Measurements from ENCODE around the gene RSPH9. TPM values are rescaled to one million over a fixed set of nuclear protein-coding genes. Genes with fewer than 3 reads are reported as not detected.

Gene RSPH9, protein sequence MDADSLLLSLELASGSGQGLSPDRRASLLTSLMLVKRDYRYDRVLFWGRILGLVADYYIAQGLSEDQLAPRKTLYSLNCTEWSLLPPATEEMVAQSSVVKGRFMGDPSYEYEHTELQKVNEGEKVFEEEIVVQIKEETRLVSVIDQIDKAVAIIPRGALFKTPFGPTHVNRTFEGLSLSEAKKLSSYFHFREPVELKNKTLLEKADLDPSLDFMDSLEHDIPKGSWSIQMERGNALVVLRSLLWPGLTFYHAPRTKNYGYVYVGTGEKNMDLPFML
- 0.17 to 0.26 TPM (median 0.20 TPM) in 5 replicates for total RNA-seq (2022; extraction: Qiagen RNA extraction; ENCODE audit: low read depth)

DNA sequence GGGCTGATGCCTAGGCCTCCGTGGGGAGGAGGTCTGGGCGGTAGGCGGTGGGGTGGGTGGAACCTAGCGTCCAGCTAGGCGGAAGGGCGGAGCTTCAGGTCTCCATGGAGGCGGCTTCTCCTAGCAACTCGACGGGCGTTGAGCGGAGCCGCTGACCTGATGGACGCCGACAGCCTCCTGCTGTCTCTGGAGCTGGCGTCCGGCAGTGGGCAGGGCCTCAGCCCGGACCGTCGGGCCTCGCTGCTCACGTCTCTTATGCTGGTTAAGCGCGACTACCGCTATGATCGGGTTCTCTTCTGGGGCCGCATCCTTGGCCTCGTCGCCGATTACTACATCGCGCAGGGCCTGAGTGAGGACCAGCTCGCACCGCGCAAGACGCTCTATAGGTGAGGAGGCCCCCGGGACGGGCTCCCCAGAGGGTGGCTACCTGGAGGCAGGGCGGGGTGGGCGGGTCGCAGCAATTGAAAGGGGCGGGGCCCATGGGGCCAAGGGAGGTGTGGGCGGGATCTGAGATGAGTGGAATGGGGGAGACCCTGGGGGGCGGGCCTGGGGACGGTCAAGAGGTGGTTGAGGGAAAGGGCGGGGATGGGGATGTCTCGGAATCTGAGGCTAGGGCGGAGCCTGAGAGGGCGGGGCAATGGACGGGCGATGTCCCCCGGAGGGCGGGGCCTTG is at the start of gene RSPH9:
RSPH9 (plus strand) TSS at position 97 of the 673 bp plus-strand sequence; CDS start at position 160, 63 bp downstream.

DNA sequence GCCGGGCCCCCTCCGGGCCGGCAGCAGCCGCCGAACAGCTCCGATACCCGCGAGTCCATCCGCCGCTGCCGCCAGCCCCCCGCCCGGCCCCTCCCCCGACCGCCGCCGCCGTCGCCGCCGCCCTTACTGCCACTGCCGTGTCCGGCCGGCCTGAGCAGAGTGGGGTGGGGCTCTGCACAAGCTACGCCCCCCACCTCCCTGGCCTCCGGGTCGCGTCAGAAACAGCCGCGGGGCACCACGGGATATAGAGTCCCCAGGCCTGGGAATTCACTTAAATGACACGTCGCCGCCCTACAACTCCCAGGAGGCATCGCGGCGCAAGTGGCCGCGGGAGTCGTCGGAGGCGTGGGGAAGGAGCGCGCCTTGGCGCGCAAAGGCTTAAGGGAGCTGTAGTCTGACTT is 15.7 kb upstream of the RSPH9 start, which contains the start of gene GTPBP2:
GTPBP2 (minus strand) TSS at position 161 of the 401 bp plus-strand sequence; CDS start at position 59, 102 bp downstream.

DNA sequence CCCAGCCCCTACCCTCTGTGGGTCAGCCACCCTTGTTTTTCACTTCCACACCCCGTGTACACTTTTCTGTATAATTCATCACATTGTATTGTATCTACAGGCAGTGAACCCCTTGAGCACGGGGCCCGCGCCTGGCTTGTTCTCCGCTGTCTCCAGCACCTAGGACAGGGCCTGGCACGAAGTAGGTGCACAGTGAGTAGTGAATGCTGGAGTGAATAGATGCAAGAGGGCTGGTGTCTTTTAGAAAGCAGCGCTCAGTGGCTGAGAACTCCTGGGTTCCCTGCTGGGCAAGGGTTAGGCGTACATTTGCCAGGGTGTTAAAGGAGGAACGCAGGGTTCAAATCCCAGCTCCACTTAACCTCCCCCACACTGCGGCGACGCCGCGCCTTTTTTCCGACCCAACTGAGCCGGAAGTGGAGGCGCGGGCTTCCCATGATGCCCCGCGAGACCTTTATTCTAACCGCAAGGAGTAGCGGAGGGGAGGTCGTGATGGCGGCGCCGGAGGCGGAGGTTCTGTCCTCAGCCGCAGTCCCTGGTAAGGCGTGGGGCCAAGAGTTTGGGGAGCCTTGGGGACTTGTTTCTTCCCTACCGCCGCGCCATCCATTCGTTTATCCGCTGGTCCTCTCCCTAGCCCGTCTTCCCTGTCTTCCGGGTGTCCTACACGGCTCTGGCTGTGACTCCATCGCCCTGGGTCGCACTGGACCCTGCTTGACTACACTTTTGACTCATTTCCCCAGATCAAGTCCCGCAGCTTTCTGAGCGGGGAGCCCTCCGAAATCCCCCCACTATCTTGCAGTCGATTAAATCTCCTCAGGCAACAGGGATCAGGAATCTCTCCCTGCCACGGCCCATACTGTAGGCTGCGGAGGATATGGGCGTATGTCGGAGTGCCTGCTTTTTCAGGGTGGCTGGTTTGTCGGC is 9.2 kb upstream of the RSPH9 start, which contains the start of gene MAD2L1BP:
MAD2L1BP (plus strand) TSS at position 454 of the 921 bp plus-strand sequence; CDS start at position 490, 36 bp downstream.

DNA sequence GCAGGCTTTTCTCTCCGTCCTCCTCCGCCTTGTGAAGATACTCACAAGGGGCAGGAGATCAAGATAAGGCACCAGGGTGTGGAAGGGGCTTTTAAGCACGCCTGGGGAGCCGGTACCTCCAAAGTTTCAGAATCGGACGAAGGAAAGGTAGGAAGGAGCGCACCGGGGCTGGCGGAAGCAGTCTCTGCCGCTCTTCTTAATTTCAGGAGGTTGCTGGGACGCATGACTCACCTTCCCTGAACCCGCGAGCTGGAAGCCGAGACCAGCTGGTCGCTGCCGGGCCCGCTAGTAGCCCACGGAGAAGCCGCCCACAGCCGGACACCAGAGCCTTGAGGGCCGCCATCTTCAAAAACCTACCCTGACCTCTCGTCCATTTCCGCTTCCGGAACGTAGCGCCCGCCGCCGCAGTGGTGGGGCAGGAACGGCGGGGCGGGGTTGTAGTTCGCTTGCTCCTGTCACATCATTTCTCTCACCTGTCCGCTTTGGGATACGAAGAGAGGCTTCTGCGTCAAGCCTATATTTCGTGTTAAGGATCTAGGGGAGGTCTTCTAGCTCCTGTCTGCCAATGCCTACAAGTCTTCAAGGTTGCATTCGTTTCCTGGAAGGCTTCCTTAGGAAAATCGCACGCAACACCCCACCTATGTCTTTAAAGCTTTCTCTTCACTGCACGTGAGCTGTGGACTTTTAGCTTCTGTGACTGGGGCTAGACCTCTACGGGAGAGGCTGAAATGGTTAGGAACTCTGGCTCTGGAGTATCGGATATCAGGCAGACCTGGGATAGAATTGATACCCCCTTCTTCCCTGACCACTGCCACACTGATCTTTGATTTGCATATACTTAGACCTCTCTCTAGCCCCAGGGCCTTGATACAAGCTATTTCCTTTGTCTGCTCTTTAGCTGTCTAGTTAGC is 42.9 kb downstream of the RSPH9 start, which contains the start of gene MRPS18A:
MRPS18A (minus strand) TSS at position 355 of the 911 bp plus-strand sequence; CDS start at position 343, 12 bp downstream.

Other genes starting within 250 kb of the RSPH9 start
- 8.5 to 10.4 TPM (median 9.6 TPM) in 5 replicates for gene ABCC10, start 217.5 kb upstream of the RSPH9 start, total RNA-seq (2022; extraction: Qiagen RNA extraction; ENCODE audit: low read depth)
- 3.5 to 6.8 TPM (median 6.4 TPM) in 5 replicates for gene DLK2, start 189.5 kb upstream of the RSPH9 start, total RNA-seq (2022; extraction: Qiagen RNA extraction; ENCODE audit: low read depth)
- gene TJAP1, start 167.5 kb upstream of the RSPH9 start, total RNA-seq (2022; extraction: Qiagen RNA extraction; ENCODE audit: low read depth), result 18.6 to 21.0 TPM (median 20.1 TPM) in 5 replicates
- gene LRRC73, start 134.7 kb upstream of the RSPH9 start, total RNA-seq (2022; extraction: Qiagen RNA extraction; ENCODE audit: low read depth), result 0.74 to 1.3 TPM (median 1.1 TPM) in 5 replicates
- 60.8 to 71.1 TPM (median 68.3 TPM) in 5 replicates for gene YIPF3, start 128.1 kb upstream of the RSPH9 start, total RNA-seq (2022; extraction: Qiagen RNA extraction; ENCODE audit: low read depth)
- 47.0 to 60.7 TPM (median 53.9 TPM) in 5 replicates for gene POLR1C, start 127.9 kb upstream of the RSPH9 start, total RNA-seq (2022; extraction: Qiagen RNA extraction; ENCODE audit: low read depth)
- 29.2 to 33.9 TPM (median 31.6 TPM) in 5 replicates for gene XPO5, start 69.0 kb upstream of the RSPH9 start, total RNA-seq (2022; extraction: Qiagen RNA extraction; ENCODE audit: low read depth)
- gene POLH, start 68.9 kb upstream of the RSPH9 start, total RNA-seq (2022; extraction: Qiagen RNA extraction; ENCODE audit: low read depth), result 8.3 to 10.5 TPM (median 9.3 TPM) in 5 replicates
- gene GTPBP2, start 15.8 kb upstream of the RSPH9 start, total RNA-seq (2022; extraction: Qiagen RNA extraction; ENCODE audit: low read depth), result 18.4 to 21.5 TPM (median 20.0 TPM) in 5 replicates
- gene MAD2L1BP, start 9.2 kb upstream of the RSPH9 start, total RNA-seq (2022; extraction: Qiagen RNA extraction; ENCODE audit: low read depth), result 32.0 to 38.9 TPM (median 35.1 TPM) in 5 replicates
- 42.5 to 49.4 TPM (median 44.6 TPM) in 5 replicates for gene MRPS18A, start 42.8 kb downstream of the RSPH9 start, total RNA-seq (2022; extraction: Qiagen RNA extraction; ENCODE audit: low read depth)
- gene VEGFA, start 125.2 kb downstream of the RSPH9 start, total RNA-seq (2022; extraction: Qiagen RNA extraction; ENCODE audit: low read depth), result 30.6 to 34.4 TPM (median 33.1 TPM) in 5 replicates

Measured in A549 treated with DMSO at 1 μM for 4 hours (cell line).